OCI-LY3 (cell line): ENCODE data around the gene RIGI.

Source experiments
- EZH2phosphoT487 ChIP-seq: fragments of 200-600 bp; shearing (Covaris generic); IDR thresholded peaks from 2 replicates; pipeline ENCODE4 v1.6.1; 2018; ENCODE audit warnings: antibody characterized with exemption, mixed run types, low read depth
- TF ChIP-seq, protein P1 (sequence below): fragments of 200-600, 300-600 bp; sonication (generic); IDR thresholded peaks from 2 replicates; pipeline ENCODE4 v1.5.1; 2014; ENCODE audit warnings: antibody characterized with exemption, low read length, low read depth

DNA sequence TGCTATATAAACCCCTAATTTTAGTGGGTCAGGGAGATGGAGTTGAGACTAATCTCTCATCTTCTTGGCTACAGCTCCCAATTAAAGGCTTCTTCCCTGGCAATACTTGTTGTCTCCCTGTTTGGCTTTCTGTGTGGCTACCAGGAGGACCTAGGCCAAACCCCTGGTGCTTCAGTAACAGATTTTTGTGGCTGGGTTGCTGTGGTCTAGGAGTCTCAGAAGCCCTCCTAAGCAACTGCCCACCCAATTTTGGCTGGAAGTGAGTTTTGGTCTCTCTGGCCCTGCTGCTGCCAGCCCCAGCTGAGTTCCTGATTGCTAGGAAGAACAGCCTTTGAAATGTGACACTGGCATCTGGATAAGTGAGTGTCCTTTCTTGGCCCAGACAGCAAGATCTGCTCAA is 9.8 kb downstream of the RIGI start:
- no peak for TF ChIP-seq EZH2phosphoT487
- TF ChIP-seq, protein P1, sequence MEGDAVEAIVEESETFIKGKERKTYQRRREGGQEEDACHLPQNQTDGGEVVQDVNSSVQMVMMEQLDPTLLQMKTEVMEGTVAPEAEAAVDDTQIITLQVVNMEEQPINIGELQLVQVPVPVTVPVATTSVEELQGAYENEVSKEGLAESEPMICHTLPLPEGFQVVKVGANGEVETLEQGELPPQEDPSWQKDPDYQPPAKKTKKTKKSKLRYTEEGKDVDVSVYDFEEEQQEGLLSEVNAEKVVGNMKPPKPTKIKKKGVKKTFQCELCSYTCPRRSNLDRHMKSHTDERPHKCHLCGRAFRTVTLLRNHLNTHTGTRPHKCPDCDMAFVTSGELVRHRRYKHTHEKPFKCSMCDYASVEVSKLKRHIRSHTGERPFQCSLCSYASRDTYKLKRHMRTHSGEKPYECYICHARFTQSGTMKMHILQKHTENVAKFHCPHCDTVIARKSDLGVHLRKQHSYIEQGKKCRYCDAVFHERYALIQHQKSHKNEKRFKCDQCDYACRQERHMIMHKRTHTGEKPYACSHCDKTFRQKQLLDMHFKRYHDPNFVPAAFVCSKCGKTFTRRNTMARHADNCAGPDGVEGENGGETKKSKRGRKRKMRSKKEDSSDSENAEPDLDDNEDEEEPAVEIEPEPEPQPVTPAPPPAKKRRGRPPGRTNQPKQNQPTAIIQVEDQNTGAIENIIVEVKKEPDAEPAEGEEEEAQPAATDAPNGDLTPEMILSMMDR, result no peak
